DOHH2 (cell line): Measurements from ENCODE around the gene PIK3CB.
"Not testable (repeated sequence)": the region's sequence is repeated elsewhere in the genome, so short reads cannot be mapped to it uniquely, and the experiment has no call there.

Experiments used
- H3F3A ChIP-seq: fragments of 200-600 bp; sonication (generic), shearing (Covaris generic); 2 replicates; pipeline ENCODE4 v1.6.0; 2016; ENCODE audit warnings: antibody characterized with exemption, mild to moderate bottlenecking; ENCODE audit not compliant: control insufficient read depth, insufficient read depth
- H3K27ac ChIP-seq: fragments of 200-600 bp; sonication (generic); 2 replicates; pipeline ENCODE4 v1.5.1; 2014; ENCODE audit warnings: low read depth, mild to moderate bottlenecking, low read length, moderate library complexity
- H3K27me3 ChIP-seq: fragments of 200-600 bp; sonication (generic); 2 replicates; pipeline ENCODE4 v1.6.1; 2014; ENCODE audit warnings: mild to moderate bottlenecking, low read length, mixed read lengths; ENCODE audit not compliant: control insufficient read depth
- H3K36me3 ChIP-seq: fragments of 200-600 bp; sonication (generic); 2 replicates; pipeline ENCODE4 v1.6.1; 2014; ENCODE audit warnings: mild to moderate bottlenecking, low read length, moderate library complexity, mixed read lengths; ENCODE audit not compliant: control insufficient read depth
- H3K4me1 ChIP-seq: fragments of 200-600 bp; sonication (generic); 2 replicates; pipeline ENCODE4 v1.6.1; 2014; ENCODE audit warnings: mild to moderate bottlenecking, low read length, mixed read lengths; ENCODE audit not compliant: control insufficient read depth
- H3K4me2 ChIP-seq: fragments of 200-600 bp; sonication (generic); 2 replicates; pipeline ENCODE4 v1.6.0; 2014; ENCODE audit warnings: mild to moderate bottlenecking, low read length, moderate library complexity
- H3K4me3 ChIP-seq: fragments of 200-600 bp; sonication (generic); 2 replicates; pipeline ENCODE4 v1.5.1; 2014; ENCODE audit warnings: mild to moderate bottlenecking, low read length, mixed read lengths
- H3K79me2 ChIP-seq: fragments of 200-600 bp; sonication (generic); 2 replicates; pipeline ENCODE4 v1.6.1; 2014; ENCODE audit warnings: mild to moderate bottlenecking, low read length, mixed read lengths; ENCODE audit not compliant: control insufficient read depth
- H3K9me2 ChIP-seq: fragments of 200-600 bp; sonication (generic); replicated peaks from 2 replicates; pipeline ENCODE4 v1.6.1; 2014; ENCODE audit warnings: mild to moderate bottlenecking, low read length, mixed read lengths; ENCODE audit not compliant: control insufficient read depth
- H3K9me3 ChIP-seq: fragments of 200-600 bp; sonication (generic); 2 replicates; pipeline ENCODE4 v1.6.1; 2014; ENCODE audit warnings: antibody characterized with exemption, low read length, mixed read lengths; ENCODE audit not compliant: control insufficient read depth, insufficient read depth
- H4K20me1 ChIP-seq: fragments of 200-600 bp; sonication (generic); 2 replicates; pipeline ENCODE4 v1.6.0; 2014; ENCODE audit warnings: low read depth, mild to moderate bottlenecking, antibody characterized with exemption, low read length, moderate library complexity; ENCODE audit not compliant: control insufficient read depth, insufficient read depth
- EZH2phosphoT487 ChIP-seq: fragments of 200-600 bp; sonication (generic); IDR thresholded peaks from 2 replicates; pipeline ENCODE4 v1.6.1; 2017; ENCODE audit warnings: borderline replicate concordance, mild to moderate bottlenecking, antibody characterized with exemption, low read length, moderate library complexity, mixed read lengths
- TF ChIP-seq, protein P1 (sequence below): fragments of 200-600 bp; sonication (generic); IDR thresholded peaks from one replicate; pipeline ENCODE4 v1.5.1; 2014; ENCODE audit warnings: antibody characterized with exemption, mild to moderate bottlenecking, low read depth, low read length; ENCODE audit not compliant: poor library complexity, severe bottlenecking

Gene PIK3CB

GRCh38 chr3:138833899-138834595 is 681 bp downstream of the PIK3CB start:
- H3K9me2 ChIP-seq, result no peaks in the 10 kb centered on the region
- peaks cover 60% of the 10 kb centered on the region for H3K79me2 ChIP-seq
- peak overlapping the region; percentile 76 for H3K4me2 ChIP-seq
- no peaks in the 10 kb centered on the region for H3K9me3 ChIP-seq
- no peaks in the 10 kb centered on the region for H3K27me3 ChIP-seq
- H4K20me1 ChIP-seq, result peaks cover 5% of the 10 kb centered on the region; the same call in 1 of the 2 replicates
- peak overlapping the region; percentile 48 for H3K27ac ChIP-seq
- H3K4me1 ChIP-seq, result peaks cover 14% of the 10 kb centered on the region
- no peaks in the 10 kb centered on the region for H3K36me3 ChIP-seq
- TF ChIP-seq, protein P1, sequence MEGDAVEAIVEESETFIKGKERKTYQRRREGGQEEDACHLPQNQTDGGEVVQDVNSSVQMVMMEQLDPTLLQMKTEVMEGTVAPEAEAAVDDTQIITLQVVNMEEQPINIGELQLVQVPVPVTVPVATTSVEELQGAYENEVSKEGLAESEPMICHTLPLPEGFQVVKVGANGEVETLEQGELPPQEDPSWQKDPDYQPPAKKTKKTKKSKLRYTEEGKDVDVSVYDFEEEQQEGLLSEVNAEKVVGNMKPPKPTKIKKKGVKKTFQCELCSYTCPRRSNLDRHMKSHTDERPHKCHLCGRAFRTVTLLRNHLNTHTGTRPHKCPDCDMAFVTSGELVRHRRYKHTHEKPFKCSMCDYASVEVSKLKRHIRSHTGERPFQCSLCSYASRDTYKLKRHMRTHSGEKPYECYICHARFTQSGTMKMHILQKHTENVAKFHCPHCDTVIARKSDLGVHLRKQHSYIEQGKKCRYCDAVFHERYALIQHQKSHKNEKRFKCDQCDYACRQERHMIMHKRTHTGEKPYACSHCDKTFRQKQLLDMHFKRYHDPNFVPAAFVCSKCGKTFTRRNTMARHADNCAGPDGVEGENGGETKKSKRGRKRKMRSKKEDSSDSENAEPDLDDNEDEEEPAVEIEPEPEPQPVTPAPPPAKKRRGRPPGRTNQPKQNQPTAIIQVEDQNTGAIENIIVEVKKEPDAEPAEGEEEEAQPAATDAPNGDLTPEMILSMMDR, result peak; percentile 59
- TF ChIP-seq EZH2phosphoT487, result no peak
- H3K4me3 ChIP-seq, result peak overlapping the region; percentile 77
- H3F3A ChIP-seq, result no peaks in the 10 kb centered on the region

DNA sequence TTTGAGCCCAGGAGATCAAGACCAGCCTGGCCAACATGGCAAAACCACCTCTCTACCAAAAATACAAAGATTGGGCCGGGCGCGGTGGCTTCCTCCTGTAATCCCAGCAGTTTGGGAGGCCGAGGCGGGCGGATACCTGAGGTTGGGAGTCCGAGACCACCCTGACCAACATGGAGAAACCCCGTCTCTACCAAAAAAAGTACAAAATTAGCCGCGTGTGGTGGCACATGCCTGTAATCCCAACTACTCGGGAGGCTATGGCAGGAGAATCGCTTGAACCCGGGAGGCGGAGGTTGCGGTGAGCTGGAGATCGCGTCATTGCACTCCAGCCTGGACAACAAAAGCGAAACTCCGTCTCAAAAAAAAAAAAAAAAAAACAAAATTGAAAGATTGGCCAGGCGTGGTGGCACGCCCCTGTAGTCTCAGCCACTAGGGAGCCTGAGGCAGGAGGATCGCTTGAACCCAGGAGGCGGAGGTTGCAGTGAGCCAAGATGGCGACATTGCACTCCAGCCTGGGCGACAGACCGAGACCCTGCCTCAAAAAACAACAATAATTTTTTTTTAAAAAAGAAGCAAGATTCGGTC is 2.2 kb downstream of the PIK3CB start:
- H3K4me2 ChIP-seq, H3F3A ChIP-seq, H3K27ac ChIP-seq, H3K9me3 ChIP-seq, H3K9me2 ChIP-seq, H3K36me3 ChIP-seq, H3K4me3 ChIP-seq, H4K20me1 ChIP-seq, H3K27me3 ChIP-seq: not testable (repeated sequence)
- Histone ChIP-seq H3K79me2 (peaks cover 71% of the 10 kb centered on the region), H3K4me1 (peaks cover 14% of the 10 kb centered on the region)

DNA sequence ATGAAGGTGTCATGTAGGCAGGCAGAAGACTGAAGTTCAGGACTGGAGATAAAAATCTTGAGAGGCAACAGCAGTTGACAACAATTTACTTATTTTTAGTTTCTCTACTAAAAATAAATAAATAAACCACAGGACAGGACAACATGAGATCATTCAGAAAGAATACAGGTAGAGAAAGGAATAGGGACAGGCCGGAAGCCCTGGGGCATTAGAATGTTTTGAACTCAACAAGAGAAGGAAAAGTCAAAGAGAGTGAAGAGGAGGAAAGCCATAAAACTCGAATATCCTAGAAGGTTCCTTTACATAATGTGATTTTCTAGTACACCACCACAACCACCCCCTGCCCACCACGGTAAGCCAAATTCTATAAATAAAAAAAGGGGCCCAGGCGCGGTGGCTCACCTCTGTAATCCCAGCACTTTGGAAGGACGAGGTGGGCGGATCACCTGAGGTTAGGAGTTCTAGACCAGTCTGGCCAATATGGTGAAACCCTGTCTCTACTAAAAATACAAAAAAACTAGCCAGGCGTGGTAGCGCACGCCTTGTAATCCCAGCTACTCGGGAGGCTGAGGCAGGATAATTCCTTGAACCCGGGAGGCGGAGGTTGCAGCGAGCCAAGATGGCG is 4.7 kb downstream of the PIK3CB start:
- peaks cover 5% of the 10 kb centered on the region; the same call in 1 of the 2 replicates for H4K20me1 ChIP-seq
- peaks cover 89% of the 10 kb centered on the region for H3K79me2 ChIP-seq
- no peaks in the 10 kb centered on the region for H3K9me2 ChIP-seq
- TF ChIP-seq, protein P1, result no peak
- TF ChIP-seq EZH2phosphoT487, result no peak
- no peaks in the 10 kb centered on the region for H3K9me3 ChIP-seq
- no peak overlapping the region for H3K4me3 ChIP-seq
- H3K36me3 ChIP-seq, result peaks cover 7% of the 10 kb centered on the region; the same call in 1 of the 2 replicates
- no peak overlapping the region for H3K27ac ChIP-seq
- H3K4me2 ChIP-seq, result no peak overlapping the region
- H3F3A ChIP-seq, result no peaks in the 10 kb centered on the region
- H3K27me3 ChIP-seq, result no peaks in the 10 kb centered on the region
- H3K4me1 ChIP-seq, result peaks cover 8% of the 10 kb centered on the region

- no peak for TF ChIP-seq EZH2phosphoT487
- TF ChIP-seq, protein P1, result no peak
- no peaks in the 10 kb centered on the region for H3K27me3 ChIP-seq
These were observed 5.6 kb downstream of the PIK3CB start for GRCh38 chr3:138829097-138829496.

More at GRCh38 chr3:138829097-138829496, 5.6 kb downstream of the PIK3CB start:
- Histone ChIP-seq H3K36me3 (peaks cover 7% of the 10 kb centered on the region; the same call in 1 of the 2 replicates), H3K9me3 (no peaks in the 10 kb centered on the region), H3K4me2 (no peak overlapping the region), H4K20me1 (peaks cover 5% of the 10 kb centered on the region; the same call in 1 of the 2 replicates), H3F3A (no peaks in the 10 kb centered on the region), H3K27ac (no peak overlapping the region), H3K4me3 (no peak overlapping the region), H3K79me2 (peaks cover 91% of the 10 kb centered on the region), H3K9me2 (no peaks in the 10 kb centered on the region), H3K4me1 (peaks cover 8% of the 10 kb centered on the region)
